ENCODE data around the gene CHD6. TPM values are rescaled to one million over a fixed set of nuclear protein-coding genes. Genes with fewer than 3 reads are reported as not detected.

Gene CHD6
- total RNA-seq, 1 experiment from 2014 or later = 26.6 TPM

DNA sequence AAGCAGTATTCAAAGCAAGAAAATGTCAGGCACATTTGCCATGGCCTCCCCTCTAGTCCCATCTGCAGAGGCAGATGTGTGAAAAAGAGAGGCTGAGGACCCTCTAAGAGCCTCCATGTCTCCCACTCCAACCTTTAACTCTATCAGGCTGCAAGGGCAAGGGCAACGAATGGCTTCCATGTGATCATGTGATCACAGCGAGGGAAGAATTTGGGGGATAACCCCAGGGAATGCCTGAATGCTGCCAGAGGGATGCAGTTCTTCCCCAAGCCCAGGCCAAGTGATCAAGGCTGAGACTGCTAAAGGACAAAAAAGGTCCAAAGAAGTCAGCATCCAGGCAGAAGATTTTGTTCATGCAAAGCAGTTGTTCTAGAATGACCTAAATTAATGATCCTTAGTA lies 4.9 kb downstream of the CHD6 start:
- ChIA-PET POLR2A (no interaction called here), RAD21 (ENCODE audit: low non-redundant PET in 1 of 2, low total read pairs in 2 of 2, uncharacterized antibody in 2 of 2, unreplicated experiment in 2 of 2) (no interaction called here), CTCF (no interaction called here)
- DNase-seq (ENCODE audit: low read depth, low spot score) = no peak
- H2AFZ ChIP-seq (ENCODE audit: low read depth, low read length, poor library complexity, severe bottlenecking) = no peak overlapping the region
- H3K9me3 ChIP-seq (ENCODE audit: control insufficient read depth in 1 of 2, insufficient read depth in 1 of 2, low read depth in 1 of 2, low read length in 2 of 2) = no peaks in the 10 kb centered on the region
- H3K79me2 ChIP-seq (ENCODE audit: insufficient read depth, low read length) = peaks cover 48% of the 10 kb centered on the region
- no peaks in the 10 kb centered on the region; the same call in 1 of the 2 replicates for H4K20me1 ChIP-seq (ENCODE audit: insufficient read depth)
- TF ChIP-seq, protein P1, sequence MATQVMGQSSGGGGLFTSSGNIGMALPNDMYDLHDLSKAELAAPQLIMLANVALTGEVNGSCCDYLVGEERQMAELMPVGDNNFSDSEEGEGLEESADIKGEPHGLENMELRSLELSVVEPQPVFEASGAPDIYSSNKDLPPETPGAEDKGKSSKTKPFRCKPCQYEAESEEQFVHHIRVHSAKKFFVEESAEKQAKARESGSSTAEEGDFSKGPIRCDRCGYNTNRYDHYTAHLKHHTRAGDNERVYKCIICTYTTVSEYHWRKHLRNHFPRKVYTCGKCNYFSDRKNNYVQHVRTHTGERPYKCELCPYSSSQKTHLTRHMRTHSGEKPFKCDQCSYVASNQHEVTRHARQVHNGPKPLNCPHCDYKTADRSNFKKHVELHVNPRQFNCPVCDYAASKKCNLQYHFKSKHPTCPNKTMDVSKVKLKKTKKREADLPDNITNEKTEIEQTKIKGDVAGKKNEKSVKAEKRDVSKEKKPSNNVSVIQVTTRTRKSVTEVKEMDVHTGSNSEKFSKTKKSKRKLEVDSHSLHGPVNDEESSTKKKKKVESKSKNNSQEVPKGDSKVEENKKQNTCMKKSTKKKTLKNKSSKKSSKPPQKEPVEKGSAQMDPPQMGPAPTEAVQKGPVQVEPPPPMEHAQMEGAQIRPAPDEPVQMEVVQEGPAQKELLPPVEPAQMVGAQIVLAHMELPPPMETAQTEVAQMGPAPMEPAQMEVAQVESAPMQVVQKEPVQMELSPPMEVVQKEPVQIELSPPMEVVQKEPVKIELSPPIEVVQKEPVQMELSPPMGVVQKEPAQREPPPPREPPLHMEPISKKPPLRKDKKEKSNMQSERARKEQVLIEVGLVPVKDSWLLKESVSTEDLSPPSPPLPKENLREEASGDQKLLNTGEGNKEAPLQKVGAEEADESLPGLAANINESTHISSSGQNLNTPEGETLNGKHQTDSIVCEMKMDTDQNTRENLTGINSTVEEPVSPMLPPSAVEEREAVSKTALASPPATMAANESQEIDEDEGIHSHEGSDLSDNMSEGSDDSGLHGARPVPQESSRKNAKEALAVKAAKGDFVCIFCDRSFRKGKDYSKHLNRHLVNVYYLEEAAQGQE (IDR thresholded peaks at IDR 0.05; ENCODE audit: low read depth) = no peak
- no TSS peak for BruUV-seq (replicated peaks)
- no peaks in the 10 kb centered on the region for H3K9me2 ChIP-seq (ENCODE audit: insufficient read depth)
- H3K36me3 ChIP-seq (ENCODE audit: control insufficient read depth in 1 of 2, insufficient read depth in 2 of 2, low read length in 2 of 2) = no peaks in the 10 kb centered on the region
- ATAC-seq = no peak
- no peak overlapping the region for H3K9ac ChIP-seq (ENCODE audit: low read length)
- H3K4me2 ChIP-seq (ENCODE audit: low read length) = no peak overlapping the region
- peaks cover 6 to 7% of the 10 kb centered on the region in 2 experiments; a peak in 3 of 4 replicates for H3K4me1 ChIP-seq (ENCODE audit: control insufficient read depth in 1 of 2, insufficient read depth in 2 of 2, low read length in 2 of 2)
- intact Hi-C loops (cut with micrococcal nuclease) = no loop called here
- no peak overlapping the region for H3K4me3 ChIP-seq (replicated peaks in 1 of 2; ENCODE audit: low read depth in 1 of 2, low read length in 2 of 2)
- no peaks in the 10 kb centered on the region for H3K27me3 ChIP-seq (ENCODE audit: insufficient read depth, low read length)
- H3K27ac ChIP-seq (ENCODE audit: low read depth, low read length) = no peak overlapping the region

DNA sequence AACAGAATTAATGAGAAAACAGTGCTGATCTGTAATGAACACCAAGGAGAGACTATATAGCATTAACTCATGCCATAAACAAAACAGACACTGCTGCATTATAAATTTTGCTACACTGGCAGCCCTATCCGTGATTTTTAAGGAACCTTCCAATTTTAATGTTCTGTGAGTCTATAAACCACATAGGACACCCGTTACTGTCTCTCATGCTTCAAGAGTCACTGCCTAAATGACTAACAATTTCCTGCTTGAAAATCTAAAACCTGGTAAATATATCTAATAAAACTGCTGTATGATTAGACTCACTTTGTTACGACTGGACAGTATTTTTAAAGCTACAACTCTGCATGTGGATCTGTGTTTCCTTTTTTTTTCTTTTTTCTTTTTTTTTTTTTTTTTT lies 8.7 kb downstream of the CHD6 start:
- Histone ChIP-seq H3K4me3 (replicated peaks in 1 of 2; ENCODE audit: low read depth in 1 of 2, low read length in 2 of 2) (no peak overlapping the region), H3K27me3 (ENCODE audit: insufficient read depth, low read length) (no peaks in the 10 kb centered on the region), H3K79me2 (ENCODE audit: insufficient read depth, low read length) (peaks cover 42% of the 10 kb centered on the region), H3K36me3 (ENCODE audit: control insufficient read depth in 1 of 2, insufficient read depth in 2 of 2, low read length in 2 of 2) (no peaks in the 10 kb centered on the region), H3K27ac (ENCODE audit: low read depth, low read length) (no peak overlapping the region), H4K20me1 (ENCODE audit: insufficient read depth) (no peaks in the 10 kb centered on the region; the same call in 1 of the 2 replicates), H3K4me1 (ENCODE audit: control insufficient read depth in 1 of 2, insufficient read depth in 2 of 2, low read length in 2 of 2) (no peaks in the 10 kb centered on the region), H2AFZ (ENCODE audit: low read depth, low read length, poor library complexity, severe bottlenecking) (no peak overlapping the region), H3K9ac (ENCODE audit: low read length) (no peak overlapping the region), H3K9me3 (ENCODE audit: control insufficient read depth in 1 of 2, insufficient read depth in 1 of 2, low read depth in 1 of 2, low read length in 2 of 2) (no peaks in the 10 kb centered on the region), H3K9me2 (ENCODE audit: insufficient read depth) (no peaks in the 10 kb centered on the region), H3K4me2 (ENCODE audit: low read length) (no peak overlapping the region)
- CTCF ChIA-PET = interaction anchor here (0.7 kb wide), 1 partner anchor 70 kb away, joined by 3 read pairs; no protein-coding TSS in a partner anchor
- intact Hi-C loops (cut with micrococcal nuclease) = no loop called here
- RAD21 ChIA-PET (ENCODE audit: low non-redundant PET in 1 of 2, low total read pairs in 2 of 2, uncharacterized antibody in 2 of 2, unreplicated experiment in 2 of 2) = no interaction called here
- ATAC-seq (no peak), DNase-seq (ENCODE audit: low read depth, low spot score) (no peak)
- no TSS peak for BruUV-seq (replicated peaks)
- POLR2A ChIA-PET = no interaction called here
- no peak for TF ChIP-seq JUND (IDR thresholded peaks at IDR 0.05)
- TF ChIP-seq RAD21 (IDR thresholded peaks at IDR 0.05; ENCODE audit: low read depth) = no peak
- TF ChIP-seq CBX3 (IDR thresholded peaks at IDR 0.05; ENCODE audit: low read depth) = no peak
- no peak for TF ChIP-seq EZH2phosphoT487 (IDR thresholded peaks at IDR 0.05; ENCODE audit: borderline replicate concordance)
- no peak for TF ChIP-seq POLR2A (IDR thresholded peaks at IDR 0.05; ENCODE audit: borderline replicate concordance, extremely low read depth, insufficient read depth, insufficient read length)
- no peak for TF ChIP-seq EGR1 (IDR thresholded peaks at IDR 0.05; ENCODE audit: low read depth)
- TF ChIP-seq CEBPB (IDR thresholded peaks at IDR 0.05; ENCODE audit: low read depth) = no peak
- no peak for TF ChIP-seq ZNF274 (IDR thresholded peaks at IDR 0.05; ENCODE audit: low read depth, low read length)
- no peak for TF ChIP-seq ELF1 (IDR thresholded peaks at IDR 0.05; ENCODE audit: borderline replicate concordance, low read depth)
- TF ChIP-seq, protein P2, sequence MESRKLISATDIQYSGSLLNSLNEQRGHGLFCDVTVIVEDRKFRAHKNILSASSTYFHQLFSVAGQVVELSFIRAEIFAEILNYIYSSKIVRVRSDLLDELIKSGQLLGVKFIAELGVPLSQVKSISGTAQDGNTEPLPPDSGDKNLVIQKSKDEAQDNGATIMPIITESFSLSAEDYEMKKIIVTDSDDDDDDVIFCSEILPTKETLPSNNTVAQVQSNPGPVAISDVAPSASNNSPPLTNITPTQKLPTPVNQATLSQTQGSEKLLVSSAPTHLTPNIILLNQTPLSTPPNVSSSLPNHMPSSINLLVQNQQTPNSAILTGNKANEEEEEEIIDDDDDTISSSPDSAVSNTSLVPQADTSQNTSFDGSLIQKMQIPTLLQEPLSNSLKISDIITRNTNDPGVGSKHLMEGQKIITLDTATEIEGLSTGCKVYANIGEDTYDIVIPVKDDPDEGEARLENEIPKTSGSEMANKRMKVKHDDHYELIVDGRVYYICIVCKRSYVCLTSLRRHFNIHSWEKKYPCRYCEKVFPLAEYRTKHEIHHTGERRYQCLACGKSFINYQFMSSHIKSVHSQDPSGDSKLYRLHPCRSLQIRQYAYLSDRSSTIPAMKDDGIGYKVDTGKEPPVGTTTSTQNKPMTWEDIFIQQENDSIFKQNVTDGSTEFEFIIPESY (IDR thresholded peaks at IDR 0.05; ENCODE audit: extremely low read depth, insufficient replicate concordance, low read length) = no peak
- no peak for TF ChIP-seq POLR2AphosphoS5 (IDR thresholded peaks at IDR 0.05; ENCODE audit: low read depth, low read length)
- TF ChIP-seq TCF7L2 (IDR thresholded peaks at IDR 0.05; ENCODE audit: borderline replicate concordance, extremely low read depth, insufficient read depth, insufficient read length) = no peak
- TF ChIP-seq, protein P3, sequence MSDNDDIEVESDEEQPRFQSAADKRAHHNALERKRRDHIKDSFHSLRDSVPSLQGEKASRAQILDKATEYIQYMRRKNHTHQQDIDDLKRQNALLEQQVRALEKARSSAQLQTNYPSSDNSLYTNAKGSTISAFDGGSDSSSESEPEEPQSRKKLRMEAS (IDR thresholded peaks at IDR 0.05) = no peak
- no peak for TF ChIP-seq EZH2 (IDR thresholded peaks at IDR 0.05)
- TF ChIP-seq, protein P4, sequence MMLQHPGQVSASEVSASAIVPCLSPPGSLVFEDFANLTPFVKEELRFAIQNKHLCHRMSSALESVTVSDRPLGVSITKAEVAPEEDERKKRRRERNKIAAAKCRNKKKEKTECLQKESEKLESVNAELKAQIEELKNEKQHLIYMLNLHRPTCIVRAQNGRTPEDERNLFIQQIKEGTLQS (IDR thresholded peaks at IDR 0.05) = no peak
- TF ChIP-seq SRF (IDR thresholded peaks at IDR 0.05; ENCODE audit: low read depth) = no peak

Data from HCT116 (cell line).